OCI-LY7 (cell line): ENCODE results near the gene PCBD1. TPM values are rescaled to one million over a fixed set of nuclear protein-coding genes. Genes with fewer than 3 reads are reported as not detected.

Experiments
- BruUV-seq: library from RNA; stranded (reverse); fragments of 400-500 nt; replicated peaks from 2 replicates; lab custom pipeline; 2021; lab: Mats Ljungman, UMichigan
- CTCF ChIA-PET: fragments of 300-600 bp; sonication (Branson Sonifier 250); formaldehyde crosslinking; loops from one replicate; lab custom pipeline; 2022; ENCODE audit warnings: antibody characterized with exemption; ENCODE audit not compliant: unreplicated experiment; lab: Charles Lee
- POLR2A ChIA-PET: fragments of 300-600 bp; sonication (Branson Sonifier 250); formaldehyde crosslinking; loops from one replicate; lab custom pipeline; 2022; ENCODE audit warnings: antibody characterized with exemption; lab: Charles Lee
- DNase-seq: peaks from one replicate; pipeline ENCODE4 v3.0.0-alpha.2; 2015; ENCODE audit warnings: low spot score
- H2AFZ ChIP-seq: fragments of 200-600 bp; sonication (generic), shearing (Covaris generic); 2 replicates; pipeline ENCODE4 v1.6.1; 2014; ENCODE audit warnings: mild to moderate bottlenecking, antibody characterized with exemption, low read length, moderate library complexity
- H3K27ac ChIP-seq: fragments of 200-600 bp; sonication (generic); 2 replicates; pipeline ENCODE4 v1.5.1; 2014; ENCODE audit warnings: mixed run types, low read depth, mild to moderate bottlenecking, moderate library complexity, low read length, inconsistent platforms; ENCODE audit not compliant: poor library complexity, severe bottlenecking
- H3K36me3 ChIP-seq: fragments of 200-600 bp; sonication (generic); 2 replicates; pipeline ENCODE4 v1.6.1; 2014; ENCODE audit warnings: mild to moderate bottlenecking, antibody characterized with exemption, low read length, moderate library complexity, mixed read lengths; ENCODE audit not compliant: insufficient read depth
- H3K4me1 ChIP-seq: fragments of 200-600 bp; sonication (generic); 2 replicates; pipeline ENCODE4 v1.5.1; 2014; ENCODE audit warnings: mild to moderate bottlenecking, low read length; ENCODE audit not compliant: insufficient read depth, poor library complexity, severe bottlenecking
- H3K4me2 ChIP-seq: fragments of 200-600 bp; sonication (generic); 2 replicates; pipeline ENCODE4 v1.6.1; 2014; ENCODE audit warnings: mild to moderate bottlenecking, low read length
- H3K4me3 ChIP-seq: fragments of 200-600 bp; sonication (generic); 2 replicates; pipeline ENCODE4 v1.5.1; 2014; ENCODE audit warnings: mild to moderate bottlenecking, low read depth, low read length; ENCODE audit not compliant: poor library complexity, severe bottlenecking
- H3K79me2 ChIP-seq: fragments of 200-600 bp; sonication (generic); 2 replicates; pipeline ENCODE4 v1.6.1; 2016; ENCODE audit warnings: low read depth, mild to moderate bottlenecking, low read length, moderate library complexity, mixed read lengths; ENCODE audit not compliant: insufficient read depth
- H3K9me2 ChIP-seq: fragments of 200-600 bp; sonication (generic); 2 replicates; pipeline ENCODE4 v1.6.1; 2016; ENCODE audit warnings: mild to moderate bottlenecking, low read length, mixed read lengths; ENCODE audit not compliant: insufficient read depth
- H3K9me3 ChIP-seq: fragments of 200-600 bp; sonication (generic); 2 replicates; pipeline ENCODE4 v1.6.1; 2014; ENCODE audit warnings: mild to moderate bottlenecking, mixed run types, low read length, mixed read lengths
- H4K20me1 ChIP-seq: fragments of 200-600 bp; sonication (generic); 2 replicates; pipeline ENCODE4 v1.6.1; 2014; ENCODE audit warnings: mild to moderate bottlenecking, antibody characterized with exemption, low read length, moderate library complexity, mixed read lengths; ENCODE audit not compliant: insufficient read depth
- EZH2phosphoT487 ChIP-seq: fragments of 200-600 bp; sonication (generic); IDR thresholded peaks from 2 replicates; pipeline ENCODE4 v1.6.1; 2018; ENCODE audit warnings: low read depth, borderline replicate concordance, mild to moderate bottlenecking, mixed run types, antibody characterized with exemption, low read length, moderate library complexity, mixed read lengths
- intact Hi-C: fragments of 100-400 bp; cut with micrococcal nuclease; formaldehyde crosslinking; loops from one replicate; pipeline ENCODE4 v1.10.0; 2022; ENCODE audit not compliant: unreplicated experiment
- total RNA-seq, 2 experiments: library from RNA; depleted of rRNA in 1 of 2; stranded (reverse); fragments of >200 nt in 1 of 2; shearing (Covaris generic) in 1 of 2; gene quantifications; 2 replicates each; pipeline ENCODE4 v1.2.3, GENCODE V29; 2014 to 2022
- TF ChIP-seq, protein P1 (sequence below): fragments of 200-600 bp; sonication (generic); conservative IDR thresholded peaks from 2 replicates; pipeline ENCODE4 v1.5.1; 2014; ENCODE audit warnings: mild to moderate bottlenecking, antibody characterized with exemption, low read length, moderate library complexity, mixed read lengths

Gene PCBD1
- total RNA-seq, 2 experiments from 2014 or later = 4.9 to 25.4 TPM

DNA sequence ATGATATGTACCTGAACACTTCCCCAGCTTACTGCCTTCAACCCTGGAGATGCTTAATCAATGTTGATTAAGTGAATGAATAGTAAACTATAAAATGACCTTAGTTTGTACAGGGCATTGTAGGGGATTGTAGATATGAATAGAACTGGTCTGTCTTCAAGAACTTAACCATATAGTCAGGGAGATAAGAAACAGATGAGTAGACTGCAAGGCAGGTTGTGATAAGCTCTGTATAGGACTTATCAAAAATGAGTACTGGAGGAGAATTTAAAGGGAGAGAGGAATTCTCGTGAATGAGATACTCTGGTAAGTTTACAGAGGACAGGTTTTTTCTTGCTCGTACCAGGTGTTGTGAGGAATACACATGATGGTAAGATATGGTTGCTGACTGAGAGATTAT is 45.0 kb downstream of the PCBD1 start:
- Histone ChIP-seq H3K27ac (no peak overlapping the region), H3K79me2 (no peaks in the 10 kb centered on the region), H2AFZ (no peak overlapping the region), H3K36me3 (peaks cover 9% of the 10 kb centered on the region), H3K9me3 (no peaks in the 10 kb centered on the region), H3K9me2 (no peaks in the 10 kb centered on the region), H3K4me2 (no peak overlapping the region), H4K20me1 (no peaks in the 10 kb centered on the region), H3K4me3 (no peak overlapping the region), H3K4me1 (no peaks in the 10 kb centered on the region)
- CTCF ChIA-PET = no interaction called here
- no TSS peak for BruUV-seq
- intact Hi-C loops = no loop called here
- TF ChIP-seq EZH2phosphoT487 = no peak
- TF ChIP-seq, protein P1, sequence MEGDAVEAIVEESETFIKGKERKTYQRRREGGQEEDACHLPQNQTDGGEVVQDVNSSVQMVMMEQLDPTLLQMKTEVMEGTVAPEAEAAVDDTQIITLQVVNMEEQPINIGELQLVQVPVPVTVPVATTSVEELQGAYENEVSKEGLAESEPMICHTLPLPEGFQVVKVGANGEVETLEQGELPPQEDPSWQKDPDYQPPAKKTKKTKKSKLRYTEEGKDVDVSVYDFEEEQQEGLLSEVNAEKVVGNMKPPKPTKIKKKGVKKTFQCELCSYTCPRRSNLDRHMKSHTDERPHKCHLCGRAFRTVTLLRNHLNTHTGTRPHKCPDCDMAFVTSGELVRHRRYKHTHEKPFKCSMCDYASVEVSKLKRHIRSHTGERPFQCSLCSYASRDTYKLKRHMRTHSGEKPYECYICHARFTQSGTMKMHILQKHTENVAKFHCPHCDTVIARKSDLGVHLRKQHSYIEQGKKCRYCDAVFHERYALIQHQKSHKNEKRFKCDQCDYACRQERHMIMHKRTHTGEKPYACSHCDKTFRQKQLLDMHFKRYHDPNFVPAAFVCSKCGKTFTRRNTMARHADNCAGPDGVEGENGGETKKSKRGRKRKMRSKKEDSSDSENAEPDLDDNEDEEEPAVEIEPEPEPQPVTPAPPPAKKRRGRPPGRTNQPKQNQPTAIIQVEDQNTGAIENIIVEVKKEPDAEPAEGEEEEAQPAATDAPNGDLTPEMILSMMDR = no peak
- POLR2A ChIA-PET = no interaction called here
- DNase-seq = no peak

DNA sequence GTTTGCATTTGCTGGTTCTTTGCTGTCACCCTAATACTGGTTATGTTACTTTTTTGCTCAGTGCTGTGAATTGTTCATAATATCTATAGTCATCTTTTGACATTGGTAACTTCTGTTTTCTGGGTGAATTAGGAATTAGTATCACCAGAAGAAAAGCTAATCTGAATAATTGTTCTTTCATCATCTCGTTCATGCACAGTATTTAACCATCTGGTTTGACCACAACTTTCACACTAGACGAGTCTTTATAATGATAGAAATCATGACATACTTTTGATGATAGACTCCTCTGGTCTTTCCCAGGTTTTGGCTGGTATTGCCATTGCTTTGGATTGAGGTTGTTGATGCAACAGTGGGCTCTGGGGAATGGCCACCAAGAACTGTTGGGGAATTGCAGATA is 47.5 kb downstream of the PCBD1 start:
- Histone ChIP-seq H3K9me3 (peaks cover 6% of the 10 kb centered on the region; the same call in 1 of the 2 replicates), H4K20me1 (no peaks in the 10 kb centered on the region), H3K79me2 (no peaks in the 10 kb centered on the region), H3K4me3 (no peak overlapping the region), H3K27ac (no peak overlapping the region), H2AFZ (no peak overlapping the region), H3K4me2 (no peak overlapping the region), H3K4me1 (no peaks in the 10 kb centered on the region), H3K36me3 (peaks cover 21% of the 10 kb centered on the region), H3K9me2 (no peaks in the 10 kb centered on the region)
- BruUV-seq = no TSS peak
- ChIA-PET CTCF (no interaction called here), POLR2A (interaction anchor here (0.7 kb wide), 1 partner anchor 217 kb away, joined by 3 read pairs; no protein-coding TSS in a partner anchor)
- intact Hi-C loops = no loop called here
- no peak for DNase-seq
- TF ChIP-seq, protein P1 = no peak
- TF ChIP-seq EZH2phosphoT487 = no peak

DNA sequence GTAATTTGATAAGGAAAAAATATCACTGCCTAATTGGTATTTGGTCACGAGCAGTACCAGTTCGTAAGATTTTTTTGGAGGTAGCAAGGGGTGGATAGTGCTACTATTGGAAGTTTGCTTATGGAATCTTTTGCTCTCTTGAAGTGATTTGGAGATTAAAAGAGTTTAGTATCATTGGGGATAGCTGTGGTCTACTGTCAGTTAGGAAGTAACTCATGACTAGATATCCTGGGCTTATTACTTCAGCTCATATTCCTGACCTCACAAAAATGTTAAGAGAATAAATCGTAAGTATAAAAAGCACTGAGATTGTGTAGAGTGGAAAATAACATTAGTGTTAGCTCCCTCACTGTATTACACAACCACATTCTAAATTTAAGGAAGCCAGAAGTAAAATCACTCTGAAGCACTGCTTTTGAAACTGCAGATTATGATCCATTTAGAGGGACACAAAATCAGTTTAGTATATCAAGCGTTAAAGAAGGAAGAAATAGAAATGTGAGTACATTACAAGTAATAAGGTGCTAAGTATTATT is 50.0 kb downstream of the PCBD1 start:
- no peak for DNase-seq
- H3K36me3 ChIP-seq = peaks cover 17% of the 10 kb centered on the region
- no TSS peak for BruUV-seq
- no peak overlapping the region for H3K4me2 ChIP-seq
- no peaks in the 10 kb centered on the region for H3K4me1 ChIP-seq
- no peak overlapping the region for H3K27ac ChIP-seq
- no peaks in the 10 kb centered on the region for H3K9me2 ChIP-seq
- H3K79me2 ChIP-seq = no peaks in the 10 kb centered on the region
- no peaks in the 10 kb centered on the region for H4K20me1 ChIP-seq
- TF ChIP-seq, protein P1 = no peak
- TF ChIP-seq EZH2phosphoT487 = no peak
- ChIA-PET POLR2A (no interaction called here), CTCF (no interaction called here)
- H2AFZ ChIP-seq = no peak overlapping the region
- no peak overlapping the region for H3K4me3 ChIP-seq
- H3K9me3 ChIP-seq = peaks cover 6% of the 10 kb centered on the region; the same call in 1 of the 2 replicates
- intact Hi-C loops = no loop called here
